ENCODE data around the gene MMP26.

MMP26 gene

DNA sequence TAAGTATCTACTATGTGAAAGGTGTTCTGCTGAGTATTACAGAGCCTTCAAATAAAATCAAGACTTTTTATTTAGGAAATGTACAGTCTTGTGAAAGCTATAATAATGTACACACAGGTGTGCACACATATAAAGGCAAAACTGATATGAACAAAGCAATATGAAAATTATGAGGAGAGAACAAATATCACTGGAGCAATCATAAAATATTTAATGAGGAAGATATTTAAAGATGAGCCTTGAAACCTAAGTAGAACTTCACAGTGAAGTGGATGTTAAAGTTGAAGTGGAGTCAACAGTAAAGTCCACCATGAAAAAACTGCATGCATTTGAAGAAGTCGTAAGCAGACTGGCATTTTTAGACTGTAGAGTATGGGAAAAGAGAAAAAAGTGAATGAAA is 46.6 kb downstream of the MMP26 start:
- no peak for DNase-seq (ENCODE audit: low read depth in 1 of 2, low spot score in 1 of 2)
- in situ Hi-C loops (cut with HindIII; ENCODE audit: low pct_unique_long_range_greater_than_20kb, low sequenced_read_pairs) = no loop called here
- no peak for TF ChIP-seq JUND (IDR thresholded peaks at IDR 0.05; ENCODE audit: low read depth)

All from T47D (cell line).